Mesendoderm (in vitro differentiated cells): ENCODE data around the gene NAA40.

ENCODE experiments used
- DNase-seq: peaks from one replicate; pipeline ENCODE4 v3.0.0; 2013
- H2AK5ac ChIP-seq: 2 replicates; pipeline ENCODE4 v1.6.1; 2013; ENCODE audit warnings: low read length, inconsistent platforms
- H2BK120ac ChIP-seq: 2 replicates; pipeline ENCODE4 v1.6.1; 2013; ENCODE audit warnings: low read depth, mild to moderate bottlenecking, low read length, moderate library complexity, mixed read lengths
- H2BK15ac ChIP-seq: replicated peaks from 2 replicates; pipeline ENCODE4 v1.6.1; 2013; ENCODE audit warnings: low read depth, mild to moderate bottlenecking, moderate library complexity
- H2BK5ac ChIP-seq: 2 replicates; pipeline ENCODE4 v1.6.1; 2013; ENCODE audit warnings: low read length, inconsistent platforms
- H3K18ac ChIP-seq: 2 replicates; pipeline ENCODE4 v1.6.1; 2013; ENCODE audit warnings: mild to moderate bottlenecking, low read length, mixed read lengths
- H3K23ac ChIP-seq: one replicate; pipeline ENCODE4 v1.6.1; 2013; ENCODE audit warnings: low read length
- H3K27ac ChIP-seq: 2 replicates; pipeline ENCODE4 v1.5.1; 2013; ENCODE audit warnings: low read depth, mild to moderate bottlenecking, inconsistent platforms, low read length, moderate library complexity
- H3K27me3 ChIP-seq: 2 replicates; pipeline ENCODE4 v1.6.1; 2013; ENCODE audit warnings: low read length, control low read depth, mild to moderate bottlenecking, inconsistent platforms; ENCODE audit not compliant: insufficient read depth, poor library complexity
- H3K36me3 ChIP-seq: 2 replicates; pipeline ENCODE4 v1.6.1; 2013; ENCODE audit warnings: low read length, inconsistent platforms; ENCODE audit not compliant: control insufficient read depth, insufficient read depth
- H3K4ac ChIP-seq: one replicate; pipeline ENCODE4 v1.6.1; 2013; ENCODE audit warnings: low read depth, mild to moderate bottlenecking, low read length, moderate library complexity
- H3K4me1 ChIP-seq: 2 replicates; pipeline ENCODE4 v1.6.1; 2013; ENCODE audit warnings: low read depth, low read length, inconsistent platforms; ENCODE audit not compliant: control insufficient read depth
- H3K4me2 ChIP-seq: 2 replicates; pipeline ENCODE4 v1.6.1; 2013; ENCODE audit warnings: low read length
- H3K4me3 ChIP-seq: 2 replicates; pipeline ENCODE4 v1.5.1; 2013; ENCODE audit warnings: mild to moderate bottlenecking, low read length
- H3K56ac ChIP-seq: one replicate; pipeline ENCODE4 v1.6.1; 2013; ENCODE audit warnings: low read length
- H3K79me1 ChIP-seq: 2 replicates; pipeline ENCODE4 v1.6.1; 2013; ENCODE audit warnings: low read length, inconsistent platforms
- H3K79me2 ChIP-seq: 2 replicates; pipeline ENCODE4 v1.6.1; 2013; ENCODE audit warnings: mild to moderate bottlenecking, low read length; ENCODE audit not compliant: control insufficient read depth, insufficient read depth
- H3K9ac ChIP-seq: 2 replicates; pipeline ENCODE4 v1.6.1; 2013; ENCODE audit warnings: low read length, inconsistent platforms
- H4K5ac ChIP-seq: one replicate; pipeline ENCODE4 v1.6.1; 2013; ENCODE audit warnings: low read length
- H4K8ac ChIP-seq: one replicate; pipeline ENCODE4 v1.6.1; 2013; ENCODE audit warnings: low read depth, mild to moderate bottlenecking, control low read depth, low read length, moderate library complexity
- WGBS: extraction: QIAGEN DNeasy Blood & Tissue Kit; methylation state at CpG from one replicate; pipeline ENCODE4 v1.1.7; 2013; ENCODE audit warnings: low lambda C conversion rate, missing lambda C conversion rate; ENCODE audit not compliant: insufficient coverage; ENCODE audit errors: extremely low coverage; 5-methylcytosine and 5-hydroxymethylcytosine counted together

NAA40 gene

GRCh38 chr11:64001484-64002420 is 63.0 kb downstream of the NAA40 start:
- no peak overlapping the region for H3K4me3 ChIP-seq
- no peak overlapping the region for H3K18ac ChIP-seq
- peaks cover 9% of the 10 kb centered on the region for H3K27me3 ChIP-seq
- no peak overlapping the region for H3K9ac ChIP-seq
- H3K27ac ChIP-seq, result no peak overlapping the region
- WGBS, result no CpG with 5 or more reads among the region's 23 CpGs
- no peak overlapping the region for H2BK15ac ChIP-seq
- no peak overlapping the region for H2BK120ac ChIP-seq
- no peak overlapping the region for H4K5ac ChIP-seq
- DNase-seq, result no peak
- no peak overlapping the region for H2AK5ac ChIP-seq
- H3K79me2 ChIP-seq, result no peaks in the 10 kb centered on the region
- no peak overlapping the region for H3K4me2 ChIP-seq
- no peak overlapping the region for H3K4ac ChIP-seq
- no peak overlapping the region for H4K8ac ChIP-seq
- H3K79me1 ChIP-seq, result no peaks in the 10 kb centered on the region
- H2BK5ac ChIP-seq, result no peak overlapping the region
- H3K56ac ChIP-seq, result no peak overlapping the region
- peaks cover 6% of the 10 kb centered on the region for H3K36me3 ChIP-seq
- H3K4me1 ChIP-seq, result peaks cover 2% of the 10 kb centered on the region
- H3K23ac ChIP-seq, result no peak overlapping the region

- Histone ChIP-seq H3K36me3 (no peaks in the 10 kb centered on the region), H3K4me1 (no peaks in the 10 kb centered on the region), H3K9ac (no peak overlapping the region), H2BK15ac (no peak overlapping the region), H3K4ac (no peak overlapping the region), H2BK120ac (no peak overlapping the region), H3K23ac (no peak overlapping the region), H3K27ac (no peak overlapping the region), H3K27me3 (peaks cover 15% of the 10 kb centered on the region), H3K4me3 (no peak overlapping the region), H4K8ac (no peak overlapping the region), H3K79me1 (no peaks in the 10 kb centered on the region), H4K5ac (no peak overlapping the region), H3K56ac (no peak overlapping the region), H2BK5ac (no peak overlapping the region), H3K79me2 (no peaks in the 10 kb centered on the region), H3K18ac (no peak overlapping the region), H3K4me2 (no peak overlapping the region), H2AK5ac (no peak overlapping the region)
- no CpG with 5 or more reads among the region's 23 CpGs for WGBS
- no peak for DNase-seq
Observed at GRCh38 chr11:64003807-64004589, 65.2 kb downstream of the NAA40 start.

GRCh38 chr11:64004590-64004984 is 65.8 kb downstream of the NAA40 start:
- Histone ChIP-seq H2AK5ac (no peak overlapping the region), H3K56ac (no peak overlapping the region), H4K8ac (no peak overlapping the region), H3K4ac (no peak overlapping the region), H3K9ac (no peak overlapping the region), H3K79me1 (no peaks in the 10 kb centered on the region), H3K79me2 (no peaks in the 10 kb centered on the region), H3K4me1 (no peaks in the 10 kb centered on the region), H2BK120ac (no peak overlapping the region), H3K27ac (no peak overlapping the region), H3K36me3 (no peaks in the 10 kb centered on the region), H3K18ac (no peak overlapping the region), H3K4me3 (no peak overlapping the region), H3K4me2 (no peak overlapping the region), H3K23ac (no peak overlapping the region), H2BK15ac (no peak overlapping the region), H2BK5ac (no peak overlapping the region), H3K27me3 (peaks cover 15% of the 10 kb centered on the region), H4K5ac (no peak overlapping the region)
- WGBS, result no CpG with 5 or more reads among the region's 4 CpGs
- DNase-seq, result no peak

- no peak overlapping the region for H3K4ac ChIP-seq
- no peak overlapping the region for H3K27ac ChIP-seq
- no peak overlapping the region for H2AK5ac ChIP-seq
- no peak overlapping the region for H2BK5ac ChIP-seq
- H3K36me3 ChIP-seq, result no peaks in the 10 kb centered on the region
- no peaks in the 10 kb centered on the region for H3K79me1 ChIP-seq
- H4K5ac ChIP-seq, result no peak overlapping the region
- H3K18ac ChIP-seq, result no peak overlapping the region
- no peak for DNase-seq
- no peak overlapping the region for H3K56ac ChIP-seq
- no peak overlapping the region for H2BK120ac ChIP-seq
- no peak overlapping the region for H3K23ac ChIP-seq
- H3K79me2 ChIP-seq, result no peaks in the 10 kb centered on the region
- H4K8ac ChIP-seq, result no peak overlapping the region
- no peak overlapping the region for H2BK15ac ChIP-seq
- no peak overlapping the region for H3K9ac ChIP-seq
- no peak overlapping the region for H3K4me2 ChIP-seq
- no CpG with 5 or more reads among the region's 4 CpGs for WGBS
- peaks cover 15% of the 10 kb centered on the region for H3K27me3 ChIP-seq
- H3K4me3 ChIP-seq, result no peak overlapping the region
- no peaks in the 10 kb centered on the region for H3K4me1 ChIP-seq
Observed at GRCh38 chr11:64005691-64006090, 66.9 kb downstream of the NAA40 start.

- no peak overlapping the region for H3K4me3 ChIP-seq
- no peak overlapping the region for H3K4me2 ChIP-seq
- H2BK120ac ChIP-seq, result no peak overlapping the region
- no CpG with 5 or more reads among the region's 12 CpGs for WGBS
- no peak overlapping the region for H4K5ac ChIP-seq
- no peak overlapping the region for H2BK5ac ChIP-seq
- no peaks in the 10 kb centered on the region for H3K4me1 ChIP-seq
- no peak overlapping the region for H3K4ac ChIP-seq
- H3K79me2 ChIP-seq, result no peaks in the 10 kb centered on the region
- H3K18ac ChIP-seq, result no peak overlapping the region
- H3K23ac ChIP-seq, result no peak overlapping the region
- H4K8ac ChIP-seq, result no peak overlapping the region
- no peak overlapping the region for H3K9ac ChIP-seq
- H3K79me1 ChIP-seq, result no peaks in the 10 kb centered on the region
- H3K27ac ChIP-seq, result no peak overlapping the region
- no peak overlapping the region for H3K56ac ChIP-seq
- no peak for DNase-seq
- no peak overlapping the region for H2AK5ac ChIP-seq
- H3K27me3 ChIP-seq, result peaks cover 15% of the 10 kb centered on the region
- no peak overlapping the region for H2BK15ac ChIP-seq
- H3K36me3 ChIP-seq, result no peaks in the 10 kb centered on the region
Observed at GRCh38 chr11:64006398-64006797, 67.6 kb downstream of the NAA40 start.
